22Rv1 (cell line): ENCODE measurements around the gene PTK6.
A peak's percentile ranks its signal among the peaks of the same experiment; 100 is the strongest.

Experiments
- H3K27ac ChIP-seq: fragments of 450-650 bp; 2 replicates; pipeline ENCODE4 v1.5.1; 2017
- ZFX ChIP-seq: fragments of 450-650 bp; IDR thresholded peaks from 2 replicates; pipeline ENCODE4 v1.6.1; 2017; ENCODE audit warnings: antibody characterized with exemption, borderline replicate concordance
- TF ChIP-seq, protein P1 (sequence below): fragments of 450-650 bp; IDR thresholded peaks from 2 replicates; pipeline ENCODE4 v1.5.1; 2017; ENCODE audit warnings: mild to moderate bottlenecking

PTK6 gene

DNA sequence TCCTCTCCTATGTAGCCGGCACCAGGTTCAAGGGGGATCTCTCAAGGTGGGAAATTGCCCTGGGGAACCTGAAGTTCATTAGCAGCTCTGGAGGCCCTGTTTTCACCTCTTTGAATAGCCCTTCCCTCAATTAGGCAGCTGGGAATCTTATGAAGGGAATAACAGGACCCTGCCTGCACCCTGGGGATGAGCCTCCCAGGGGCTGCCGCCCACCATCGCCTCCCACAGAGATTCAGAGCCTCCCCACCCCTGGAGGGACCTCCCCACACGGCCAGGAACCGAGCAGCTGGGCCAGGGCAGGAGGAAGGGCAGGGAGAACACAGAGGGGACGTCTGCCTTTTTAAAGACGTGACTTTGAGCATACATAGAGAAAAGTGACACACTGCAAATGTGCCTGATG, 33.7 kb downstream of the PTK6 start:
- no peak for TF ChIP-seq ZFX
- TF ChIP-seq, protein P1, sequence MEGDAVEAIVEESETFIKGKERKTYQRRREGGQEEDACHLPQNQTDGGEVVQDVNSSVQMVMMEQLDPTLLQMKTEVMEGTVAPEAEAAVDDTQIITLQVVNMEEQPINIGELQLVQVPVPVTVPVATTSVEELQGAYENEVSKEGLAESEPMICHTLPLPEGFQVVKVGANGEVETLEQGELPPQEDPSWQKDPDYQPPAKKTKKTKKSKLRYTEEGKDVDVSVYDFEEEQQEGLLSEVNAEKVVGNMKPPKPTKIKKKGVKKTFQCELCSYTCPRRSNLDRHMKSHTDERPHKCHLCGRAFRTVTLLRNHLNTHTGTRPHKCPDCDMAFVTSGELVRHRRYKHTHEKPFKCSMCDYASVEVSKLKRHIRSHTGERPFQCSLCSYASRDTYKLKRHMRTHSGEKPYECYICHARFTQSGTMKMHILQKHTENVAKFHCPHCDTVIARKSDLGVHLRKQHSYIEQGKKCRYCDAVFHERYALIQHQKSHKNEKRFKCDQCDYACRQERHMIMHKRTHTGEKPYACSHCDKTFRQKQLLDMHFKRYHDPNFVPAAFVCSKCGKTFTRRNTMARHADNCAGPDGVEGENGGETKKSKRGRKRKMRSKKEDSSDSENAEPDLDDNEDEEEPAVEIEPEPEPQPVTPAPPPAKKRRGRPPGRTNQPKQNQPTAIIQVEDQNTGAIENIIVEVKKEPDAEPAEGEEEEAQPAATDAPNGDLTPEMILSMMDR, result no peak
- H3K27ac ChIP-seq, result no peak overlapping the region

DNA sequence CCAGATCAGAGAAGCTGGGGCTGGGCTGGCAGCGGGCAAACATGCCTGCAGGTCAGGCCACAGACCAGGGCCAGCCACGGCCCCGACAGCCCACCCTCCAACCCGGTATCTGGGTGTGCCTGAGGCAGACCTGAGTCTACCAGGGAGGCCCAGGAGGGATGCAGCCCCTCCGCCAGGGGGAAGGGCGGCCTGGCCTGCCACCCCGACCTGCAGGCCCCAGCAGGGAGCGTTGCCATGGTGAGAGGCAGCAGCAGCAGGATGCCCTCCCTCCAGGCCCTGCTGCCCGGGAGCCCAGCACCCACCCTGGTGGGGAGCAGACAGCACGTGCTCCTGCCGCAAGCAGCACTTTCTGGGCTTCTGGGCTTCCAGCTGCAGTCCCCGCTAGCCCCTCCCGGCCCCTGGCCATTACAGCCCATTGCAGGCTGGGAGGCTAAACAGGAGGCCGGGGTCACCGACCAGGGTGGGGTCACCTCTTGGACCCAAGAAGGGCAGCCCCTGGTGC, 34.5 kb downstream of the PTK6 start:
- TF ChIP-seq, protein P1, result no peak
- TF ChIP-seq ZFX, result no peak
- H3K27ac ChIP-seq, result no peak overlapping the region

DNA sequence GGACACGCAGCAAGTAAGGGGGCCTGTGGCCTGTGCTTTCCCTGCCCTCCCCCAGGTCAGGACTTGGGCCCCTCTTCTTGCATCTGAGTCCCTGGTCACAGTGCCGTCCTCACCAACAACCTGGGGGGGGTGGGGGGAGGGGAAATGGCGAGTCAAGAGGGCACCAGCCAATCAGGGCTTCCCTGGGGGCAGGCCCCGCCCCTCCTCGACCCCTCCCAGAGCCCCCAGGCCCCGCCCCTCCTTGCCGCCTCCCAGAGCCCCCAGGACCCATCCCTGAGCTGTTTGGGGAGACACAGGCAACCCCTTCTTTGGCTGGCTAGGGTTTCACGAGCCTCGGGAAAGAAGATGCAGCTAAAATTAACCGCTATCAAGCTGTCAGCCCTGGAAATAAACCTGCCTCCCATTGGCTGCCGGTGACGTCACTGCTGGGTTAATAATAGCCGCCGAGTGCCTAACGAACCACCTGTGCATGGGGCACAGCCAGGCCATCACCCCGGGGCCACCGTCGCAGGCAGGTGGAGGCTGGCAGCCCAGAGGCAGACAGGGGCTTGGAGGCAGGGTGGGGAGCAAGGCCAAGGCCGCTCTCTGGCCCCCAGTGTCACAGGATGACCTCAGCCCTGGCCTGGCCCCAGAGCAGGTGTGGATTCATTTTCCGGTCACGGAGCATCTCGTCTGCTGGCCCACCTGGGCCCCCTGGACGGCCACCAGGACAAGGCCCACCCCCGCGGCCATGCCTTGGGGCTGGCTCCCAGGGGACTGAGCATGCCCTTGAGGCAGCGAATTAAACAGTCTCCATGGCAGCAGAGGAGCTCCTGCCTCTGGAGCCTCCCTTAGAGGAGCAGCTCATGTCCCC, 35.1 kb downstream of the PTK6 start:
- no peak overlapping the region for H3K27ac ChIP-seq
- TF ChIP-seq, protein P1, result no peak
- no peak for TF ChIP-seq ZFX

DNA sequence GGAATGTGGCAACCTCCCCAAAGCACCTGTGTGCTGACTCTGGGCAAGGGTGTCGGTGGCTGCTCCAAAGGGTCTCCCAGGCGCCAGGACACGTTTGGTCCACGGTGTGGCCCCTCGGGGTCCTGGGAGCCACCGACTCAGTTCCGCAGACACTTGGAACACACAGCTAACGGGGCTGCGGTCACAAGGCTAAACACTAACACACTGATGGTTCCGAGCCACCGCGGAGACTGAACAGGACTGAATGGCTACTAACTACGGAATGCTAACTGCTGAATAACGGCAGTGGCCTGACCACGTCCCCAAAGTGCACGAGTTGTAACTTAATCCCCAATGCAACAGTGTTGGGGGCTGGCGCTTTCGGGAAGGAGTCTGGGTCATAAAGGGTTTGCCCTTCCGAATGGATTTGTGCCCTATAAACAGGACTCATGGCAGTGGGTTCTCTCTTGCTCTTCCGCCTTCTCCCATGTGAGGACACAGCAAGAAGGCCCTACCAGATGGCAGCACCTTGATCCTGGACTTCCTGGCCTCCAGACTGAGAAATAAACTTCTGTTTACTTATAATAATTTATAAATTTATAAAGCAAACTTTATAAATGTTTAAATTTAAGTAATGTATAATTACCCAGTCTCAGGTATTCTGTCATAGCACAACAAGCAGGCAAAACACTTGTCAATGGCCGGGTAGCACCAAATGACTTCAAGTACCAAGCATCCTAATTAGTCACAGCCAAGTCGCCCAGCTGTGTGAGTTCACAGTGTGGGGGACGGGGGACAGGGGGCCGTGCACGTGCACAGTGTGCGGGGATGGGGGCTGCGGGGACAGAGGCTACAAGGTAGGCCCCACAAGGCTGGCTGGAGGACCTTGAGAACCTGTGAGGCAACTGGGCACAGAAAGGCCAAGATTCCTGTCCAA, 36.0 kb downstream of the PTK6 start:
- no peak for TF ChIP-seq ZFX
- no peak overlapping the region for H3K27ac ChIP-seq

DNA sequence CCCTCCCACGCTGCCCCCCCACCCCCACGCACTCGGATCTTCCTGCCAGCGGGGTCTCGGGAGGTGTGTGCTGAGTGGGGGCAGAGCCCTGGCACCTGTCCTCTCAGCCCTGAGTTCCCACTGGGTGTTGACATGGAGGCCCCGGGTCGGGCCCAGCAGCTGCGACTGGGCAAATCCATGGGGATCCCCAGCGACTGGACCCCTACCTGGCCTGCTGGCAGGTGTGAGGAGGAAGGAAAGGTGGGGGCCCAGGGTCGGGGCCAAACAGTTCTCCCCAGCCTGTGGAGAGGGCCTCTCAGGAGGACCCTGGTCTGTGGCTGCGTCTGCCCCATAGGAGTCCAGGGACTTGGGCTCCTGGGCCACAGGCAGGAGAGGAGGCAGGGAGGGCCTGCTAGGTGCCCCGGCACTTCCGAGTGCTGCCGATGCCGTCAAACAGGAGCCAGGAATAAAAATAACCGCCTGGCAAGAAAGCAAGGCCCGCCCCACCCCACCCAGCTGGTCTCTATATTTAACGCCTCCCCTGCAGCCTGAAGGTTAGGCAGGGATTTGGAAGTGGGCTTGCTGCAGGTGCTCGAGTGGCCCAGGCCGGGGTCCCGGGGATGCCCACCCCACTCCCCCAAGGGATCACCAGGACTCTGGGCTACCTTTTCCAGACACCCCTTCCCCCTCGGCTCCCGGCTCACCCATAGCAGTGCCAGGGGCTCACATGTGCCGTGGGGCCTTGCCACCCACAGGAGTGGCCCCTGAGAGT, 36.9 kb downstream of the PTK6 start:
- TF ChIP-seq ZFX, result no peak
- TF ChIP-seq, protein P1, result no peak
- H3K27ac ChIP-seq, result no peak overlapping the region

DNA sequence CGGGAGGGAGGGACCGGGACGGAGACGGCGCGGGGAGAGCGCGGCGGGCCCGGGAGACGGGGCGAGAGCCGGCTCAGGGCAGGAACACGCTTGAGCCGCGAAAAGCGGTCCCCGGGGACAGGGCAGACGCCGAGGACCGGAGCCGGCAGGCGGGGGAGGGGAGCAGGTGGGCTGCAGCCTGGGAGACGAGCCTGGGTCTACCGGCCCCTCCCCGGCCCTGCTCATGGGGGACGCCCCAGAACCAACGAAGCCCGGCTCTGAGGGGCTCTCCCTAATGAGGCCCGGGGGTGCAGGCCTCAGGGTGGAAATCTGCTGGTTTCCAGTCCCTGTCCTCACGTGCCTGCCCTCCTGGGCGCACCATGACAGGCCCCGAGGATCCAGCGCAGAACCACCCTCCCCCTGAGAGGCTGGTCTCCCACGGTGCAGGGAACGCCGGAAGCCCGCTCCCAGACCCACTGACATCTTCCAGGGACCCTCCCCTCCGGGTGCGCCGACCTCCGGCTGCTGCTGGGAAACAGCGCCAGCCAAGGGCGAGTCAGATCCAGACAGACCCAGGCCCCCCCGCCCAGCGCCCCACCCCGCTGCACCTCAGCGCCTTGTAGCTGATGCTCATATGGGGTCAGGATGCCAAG, 37.7 kb downstream of the PTK6 start:
- peak overlapping the region; percentile 71 for H3K27ac ChIP-seq
- no peak for TF ChIP-seq ZFX
- TF ChIP-seq, protein P1, result no peak

DNA sequence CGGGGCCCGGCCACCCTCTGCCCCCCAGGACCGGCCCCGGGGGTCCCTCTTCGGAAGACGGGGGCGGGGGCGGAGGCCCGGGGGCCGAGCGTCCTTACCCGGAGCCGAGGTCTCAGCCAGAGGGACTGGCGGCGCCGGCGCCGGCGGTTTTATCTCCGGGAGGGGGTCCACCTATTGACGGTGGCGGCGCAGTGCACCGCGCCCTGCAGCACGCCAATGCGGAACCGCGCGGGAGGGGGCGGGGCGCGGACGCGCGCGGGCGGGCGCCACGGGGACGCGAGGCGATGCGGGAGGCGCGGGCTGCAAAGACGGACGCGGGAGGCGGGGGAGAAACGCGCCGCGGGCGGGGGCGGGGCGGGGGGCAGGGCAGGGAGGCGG, 38.2 kb downstream of the PTK6 start, which contains the start of gene EEF1A2:
Gene EEF1A2 (minus strand): TSS at position 124 of the 378 bp plus-strand sequence. CDS start 1,320 bp downstream, outside the sequence.
- no peak for TF ChIP-seq ZFX
- TF ChIP-seq, protein P1, result peak; percentile 59
- peak within 1 kb of the TSS; percentile 71 for H3K27ac ChIP-seq
